CD4-positive, alpha-beta T cell treated with Interleukin-2 at 100 ng/mL for 4 hours (primary cell): ENCODE data around the gene GLCCI1.
"Not testable (repeated sequence)": the region's sequence is repeated elsewhere in the genome, so short reads cannot be mapped to it uniquely, and the experiment has no call there.

Experiments
- DNase-seq: peaks from one replicate; pipeline ENCODE4 v3.0.0-alpha.2; 2020; ENCODE audit warnings: low spot score

The GLCCI1 gene

GRCh38 chr7:8052824-8053223 lies 84.2 kb downstream of the GLCCI1 start:
- no peak for DNase-seq

- DNase-seq = no peak
These were observed 87.8 kb downstream of the GLCCI1 start for GRCh38 chr7:8056439-8056838.

- DNase-seq = no peak
These were observed 89.0 kb downstream of the GLCCI1 start for GRCh38 chr7:8057566-8057965.

- DNase-seq = no peak
These were observed 89.7 kb downstream of the GLCCI1 start for GRCh38 chr7:8058322-8058721.

- no peak for DNase-seq
These were observed 90.3 kb downstream of the GLCCI1 start for GRCh38 chr7:8058852-8059251.

GRCh38 chr7:8060241-8060640 lies 91.6 kb downstream of the GLCCI1 start:
- no peak for DNase-seq

- DNase-seq = not testable (repeated sequence)
These were observed 94.7 kb downstream of the GLCCI1 start for GRCh38 chr7:8063300-8063699.

GRCh38 chr7:8063706-8064297 lies 95.2 kb downstream of the GLCCI1 start:
- no peak for DNase-seq

- no peak for DNase-seq
These were observed 96.2 kb downstream of the GLCCI1 start for GRCh38 chr7:8064828-8065227.

GRCh38 chr7:8065356-8065813 lies 96.8 kb downstream of the GLCCI1 start:
- no peak for DNase-seq

- no peak for DNase-seq
These were observed 100.5 kb downstream of the GLCCI1 start for GRCh38 chr7:8068892-8069686.

GRCh38 chr7:8070451-8071180 lies 102.0 kb downstream of the GLCCI1 start:
- DNase-seq = no peak

- DNase-seq = no peak
These were observed 109.8 kb downstream of the GLCCI1 start for GRCh38 chr7:8078418-8078817.

- no peak for DNase-seq
These were observed 114.2 kb downstream of the GLCCI1 start for GRCh38 chr7:8082762-8083161.

- no peak for DNase-seq
These were observed 116.2 kb downstream of the GLCCI1 start for GRCh38 chr7:8084836-8085235.

GRCh38 chr7:8085420-8085819 lies 116.8 kb downstream of the GLCCI1 start:
- DNase-seq = no peak

- DNase-seq = no peak
These were observed 117.6 kb downstream of the GLCCI1 start for GRCh38 chr7:8086239-8086638.

- no peak for DNase-seq
These were observed 120.6 kb downstream of the GLCCI1 start for GRCh38 chr7:8089036-8089780.

- no peak for DNase-seq
These were observed 123.5 kb downstream of the GLCCI1 start for GRCh38 chr7:8092140-8092539.

GRCh38 chr7:8094164-8095140 lies 125.9 kb downstream of the GLCCI1 start:
- no peak for DNase-seq

- not testable (repeated sequence) for DNase-seq
These were observed 132.7 kb downstream of the GLCCI1 start for GRCh38 chr7:8101292-8101691.
